Natural killer cell treated with Interleukin-12 subunit alpha and Interleukin-12 subunit beta and Interleukin-15 and Interleukin-18, amount 100 ng/mL, for 72 hours (primary cell): ENCODE data around the gene RABEP2. TPM values are rescaled to one million over a fixed set of nuclear protein-coding genes. Genes with fewer than 3 reads are reported as not detected.

Experiments used
- ATAC-seq, 2 donors: fragments of 150-1000 bp; cut with Tn5 transposase in 1 of 2; sonication (Bioruptor Pico), chemical (Tn5 transposase) in 1 of 2; 2 replicates each; pipeline ENCODE4 v1.10.0; 2021
- DNase-seq: peaks from one replicate; pipeline ENCODE4 v3.0.0; 2022; ENCODE audit warnings: low spot score
- H3K27ac Mint-ChIP-seq, 2 donors: 1 replicate in 1 of 2; 2 replicates in 1 of 2; pipeline ENCODE4 v1.8.0; 2022; ENCODE audit warnings: mixed read lengths in 2 of 2, mild to moderate bottlenecking in 1 of 2, moderate library complexity in 1 of 2
- H3K27me3 Mint-ChIP-seq, 2 donors: 1 replicate in 1 of 2; 2 replicates in 1 of 2; pipeline ENCODE4 v1.8.0; 2022; ENCODE audit warnings: mixed read lengths in 2 of 2
- H3K36me3 Mint-ChIP-seq: one replicate; pipeline ENCODE4 v1.8.0; 2022; ENCODE audit warnings: mixed read lengths
- H3K4me1 Mint-ChIP-seq, 2 donors: 1 replicate in 1 of 2; 2 replicates in 1 of 2; pipeline ENCODE4 v1.8.0; 2022; ENCODE audit warnings: low read depth in 2 of 2, mixed read lengths in 2 of 2, mild to moderate bottlenecking in 1 of 2
- H3K4me3 Mint-ChIP-seq: one replicate; pipeline ENCODE4 v1.8.0; 2022; ENCODE audit warnings: mixed read lengths
- H3K9me3 Mint-ChIP-seq: 2 replicates; pipeline ENCODE4 v1.8.0; 2022; ENCODE audit warnings: mixed read lengths
- total RNA-seq, 2 donors: library from RNA; stranded (reverse); gene quantifications; one replicate each; pipeline ENCODE4 v1.2.3, GENCODE V29; 2022

The RABEP2 gene
- total RNA-seq, 2 donors from 2014 or later = 38.4 to 42.5 TPM

DNA sequence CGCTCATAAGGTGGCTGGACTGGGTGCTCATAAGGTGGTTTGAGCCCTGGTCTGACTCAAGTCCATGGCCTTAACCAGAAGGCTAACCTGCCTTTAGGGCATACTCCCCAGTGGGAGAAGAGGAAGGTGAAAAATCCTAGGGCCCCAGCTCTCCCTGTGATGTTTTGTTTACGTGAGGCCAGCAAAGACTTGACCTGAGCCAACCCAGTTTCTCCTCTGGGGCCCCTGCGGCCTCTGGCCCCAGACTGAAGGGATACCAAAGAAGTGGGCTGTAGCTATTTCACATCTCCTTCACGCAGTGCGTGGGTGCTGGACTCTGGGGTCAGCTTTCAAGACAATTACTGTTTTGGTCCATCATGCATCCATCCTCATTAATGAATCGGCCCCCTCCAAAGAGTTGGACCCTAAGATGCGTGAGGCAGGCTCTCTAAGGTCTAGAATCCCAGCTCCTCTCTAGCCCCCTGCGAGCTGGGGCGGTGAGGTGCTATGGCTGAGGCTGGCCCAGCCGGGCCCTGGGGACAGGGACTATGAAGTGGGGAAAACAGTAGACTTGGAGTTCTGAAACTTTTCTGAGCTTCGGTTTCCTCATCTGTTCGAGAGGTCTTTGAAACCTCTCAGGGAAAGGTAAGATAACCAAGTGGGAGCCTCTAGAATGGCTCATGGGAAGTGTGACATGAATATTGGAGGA is 59.9 kb downstream of the RABEP2 start:
- H3K27me3 Mint-ChIP-seq = no peaks in the 10 kb centered on the region
- peak overlapping the region; percentile 96 to 98 for H3K27ac Mint-ChIP-seq
- ATAC-seq (no peak), DNase-seq (peak; percentile 58)
- H3K36me3 Mint-ChIP-seq = peaks cover 8% of the 10 kb centered on the region
- no peaks in the 10 kb centered on the region for H3K9me3 Mint-ChIP-seq
- H3K4me3 Mint-ChIP-seq = peak overlapping the region; percentile 96
- peaks cover 26% of the 10 kb centered on the region in 2 donors for H3K4me1 Mint-ChIP-seq

GRCh38 chr16:28863929-28864793 is 60.9 kb downstream of the RABEP2 start:
- peak overlapping the region; percentile 96 for H3K4me3 Mint-ChIP-seq
- peak overlapping the region; percentile 96 to 98 for H3K27ac Mint-ChIP-seq

GRCh38 chr16:28859326-28859725 is 65.7 kb downstream of the RABEP2 start:
- no peak for DNase-seq
- H3K4me3 Mint-ChIP-seq = no peak overlapping the region

More at GRCh38 chr16:28863929-28864793, 60.9 kb downstream of the RABEP2 start:
- peak; percentile 59 for DNase-seq
- Mint-ChIP-seq H3K36me3 (no peaks in the 10 kb centered on the region), H3K27me3 (no peaks in the 10 kb centered on the region), H3K9me3 (no peaks in the 10 kb centered on the region), H3K4me1 (peaks cover 26% of the 10 kb centered on the region in 2 donors)
- peak in 1 of 2 donors; percentile 2 for ATAC-seq

GRCh38 chr16:28858421-28858820 is 66.6 kb downstream of the RABEP2 start:
- H3K4me1 Mint-ChIP-seq = peaks cover 5 to 9% of the 10 kb centered on the region in 2 donors
- H3K27me3 Mint-ChIP-seq = no peaks in the 10 kb centered on the region
- H3K4me3 Mint-ChIP-seq = no peak overlapping the region
- no peaks in the 10 kb centered on the region for H3K36me3 Mint-ChIP-seq
- DNase-seq (no peak), ATAC-seq (no peak)
- no peak overlapping the region for H3K27ac Mint-ChIP-seq
- no peaks in the 10 kb centered on the region for H3K9me3 Mint-ChIP-seq

More at GRCh38 chr16:28859326-28859725, 65.7 kb downstream of the RABEP2 start:
- no peak for ATAC-seq
- Mint-ChIP-seq H3K9me3 (no peaks in the 10 kb centered on the region), H3K36me3 (no peaks in the 10 kb centered on the region), H3K4me1 (peaks cover 9 to 10% of the 10 kb centered on the region in 2 donors), H3K27me3 (no peaks in the 10 kb centered on the region), H3K27ac (no peak overlapping the region)

Other genes with a start within 250 kb of the RABEP2 start
- gene EIF3C, start 213.8 kb downstream of the RABEP2 start, total RNA-seq = 100 to 1,000 TPM; 475 to 520 TPM
- 1 to 10 TPM; 4.9 to 7.8 TPM for gene NPIPB9, start 173.5 kb downstream of the RABEP2 start, total RNA-seq
- 100 to 1,000 TPM; 263 to 336 TPM for gene ATXN2L, start 102.2 kb downstream of the RABEP2 start, total RNA-seq
- gene TUFM, start 78.9 kb downstream of the RABEP2 start, total RNA-seq = 100 to 1,000 TPM; 183 to 358 TPM
- gene SH2B1, start 61.4 kb downstream of the RABEP2 start, total RNA-seq = 10 to 100 TPM; 41.6 to 82.8 TPM
- gene ATP2A1, start 46.8 kb downstream of the RABEP2 start, total RNA-seq = 1 to 10 TPM; 1.4 to 5.0 TPM
- 1 to 10 TPM in 1 of 2 donors, not detected in 1; 1.7 TPM for gene CD19, start 6.7 kb upstream of the RABEP2 start, total RNA-seq
- gene NFATC2IP, start 25.7 kb upstream of the RABEP2 start, total RNA-seq = 100 to 1,000 TPM in 1 of 2 donors, 10 to 100 TPM in 1; 95.4 to 153 TPM
- 10 to 100 TPM; 30.1 to 41.3 TPM for gene SPNS1, start 49.5 kb upstream of the RABEP2 start, total RNA-seq
- 100 to 1,000 TPM in 1 of 2 donors, 10 to 100 TPM in 1; 56.3 to 108 TPM for gene LAT, start 59.8 kb upstream of the RABEP2 start, total RNA-seq